Activated naive CD4-positive, alpha-beta T cell treated with anti-CD3 and anti-CD28 coated beads for 36 hours (primary cell): ENCODE results near the gene LDLRAD4. TPM values are rescaled to one million over a fixed set of nuclear protein-coding genes. Genes with fewer than 3 reads are reported as not detected.

Experiments
- CTCF ChIA-PET: fragments of 350-600 bp; sonication (Branson Sonifier 250); formaldehyde crosslinking; loops from one replicate; lab custom pipeline; 2021; ENCODE audit warnings: antibody characterized with exemption; lab: Charles Lee
- DNase-seq: peaks from one replicate; pipeline ENCODE4 v3.0.0-alpha.2; 2020
- H3K27ac Mint-ChIP-seq: one replicate; pipeline ENCODE4 v1.8.0; 2021; ENCODE audit warnings: mild to moderate bottlenecking, mixed read lengths
- H3K27me3 Mint-ChIP-seq: one replicate; pipeline ENCODE4 v1.8.0; 2021; ENCODE audit warnings: low read depth, mixed read lengths
- H3K36me3 Mint-ChIP-seq: one replicate; pipeline ENCODE4 v1.8.0; 2021; ENCODE audit warnings: low read depth, mixed read lengths
- H3K4me1 Mint-ChIP-seq: one replicate; pipeline ENCODE4 v1.8.0; 2021; ENCODE audit warnings: low read depth, mixed read lengths
- H3K4me3 Mint-ChIP-seq: one replicate; pipeline ENCODE4 v1.8.0; 2021; ENCODE audit warnings: mild to moderate bottlenecking, moderate library complexity, mixed read lengths
- H3K9me3 Mint-ChIP-seq: one replicate; pipeline ENCODE4 v1.8.0; 2021; ENCODE audit warnings: mixed read lengths
- intact Hi-C: fragments of 100-400 bp; cut with micrococcal nuclease; formaldehyde crosslinking; loops from one replicate; pipeline ENCODE4 v1.15.1; 2023
- total RNA-seq, 2 experiments: library from RNA; stranded (reverse); gene quantifications; one replicate each; pipeline ENCODE4 v1.2.3, GENCODE V29; 2021

LDLRAD4 gene
- 10 to 100 TPM; 19.4 to 21.3 TPM for total RNA-seq

DNA sequence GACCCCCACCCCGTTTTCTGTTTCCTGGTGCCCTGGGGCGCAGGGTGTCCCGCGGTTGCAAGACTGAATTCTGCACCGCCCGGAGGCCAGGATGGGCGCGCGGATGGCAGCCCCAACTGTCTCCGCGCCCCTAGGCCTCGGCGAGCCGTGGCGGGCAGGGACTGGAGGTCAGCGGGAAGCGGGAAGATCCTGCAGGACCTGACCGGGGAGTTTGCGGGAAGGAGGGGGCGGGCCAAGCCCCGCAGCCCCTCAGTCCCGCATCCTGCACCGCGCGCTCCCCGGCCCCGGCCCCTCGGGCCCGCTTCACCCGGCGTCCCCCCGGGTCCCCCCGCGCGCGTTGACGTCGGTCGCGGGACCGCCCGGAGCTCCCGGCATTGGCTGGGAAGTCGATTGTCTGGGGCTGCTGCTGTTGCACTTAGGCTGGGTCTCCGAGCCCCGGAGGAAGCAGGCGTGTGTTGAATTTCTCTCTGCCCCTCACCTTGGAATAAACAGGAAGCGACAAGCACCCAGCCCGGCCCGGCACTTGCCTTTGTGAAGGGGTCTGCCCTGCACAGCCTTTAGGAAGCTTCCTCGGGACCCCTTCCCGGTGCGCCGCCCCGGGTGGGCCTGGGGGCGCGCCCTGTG, at the start of gene LDLRAD4:
Gene LDLRAD4, plus strand, starts transcription at position 393 of the 624 bp plus-strand sequence.
- Mint-ChIP-seq H3K9me3 (no peaks in the 10 kb centered on the region), H3K4me3 (peak within 1 kb of the TSS; percentile 72), H3K4me1 (peaks cover 35% of the 10 kb centered on the region), H3K36me3 (no peaks in the 10 kb centered on the region), H3K27ac (no peak within 1 kb of the TSS), H3K27me3 (peaks cover 22% of the 10 kb centered on the region)
- peak; percentile 53 for DNase-seq
- CTCF ChIA-PET = interaction anchor here (0.7 to 3.4 kb wide), 5 partner anchors 48 to 342 kb away, joined by 3 to 15 read pairs (median 3); no protein-coding TSS in a partner anchor
- intact Hi-C loops = loop anchor here (5.0 kb wide), 1 partner anchor 94 kb away; no protein-coding TSS in a partner anchor

DNA sequence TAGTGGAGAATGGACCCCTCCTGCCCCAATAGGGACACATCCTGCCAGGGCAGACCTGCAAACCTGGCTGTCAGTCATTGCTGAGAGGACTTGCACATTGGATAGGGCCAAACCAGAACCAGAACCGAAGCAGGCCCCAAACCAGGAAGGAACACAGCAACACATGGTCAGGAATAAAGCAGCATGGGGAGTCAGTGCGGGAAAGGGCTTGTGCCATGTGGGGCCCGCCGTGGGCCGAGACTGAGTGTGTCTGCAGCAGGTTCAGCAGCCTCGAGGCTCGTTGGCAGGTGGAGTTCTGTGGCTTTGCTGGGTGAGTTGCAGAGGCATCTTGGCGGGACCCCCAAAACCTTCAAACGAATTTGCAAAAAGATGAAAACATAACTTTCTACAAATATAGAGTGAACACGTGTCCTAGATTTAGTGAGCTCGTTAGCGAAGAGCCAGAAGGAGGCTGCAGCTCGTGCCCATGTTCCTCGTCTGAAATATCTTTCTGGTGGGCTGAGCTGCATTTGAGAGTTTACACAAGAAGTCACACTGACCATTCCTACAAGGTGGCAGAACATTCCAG, 44.9 kb upstream of the LDLRAD4 start:
- CTCF ChIA-PET = interaction anchor here (2.2 kb wide), 1 partner anchor 14 kb away, joined by 8 read pairs; no protein-coding TSS in a partner anchor
- Mint-ChIP-seq H3K4me1 (peaks cover 12% of the 10 kb centered on the region), H3K9me3 (no peaks in the 10 kb centered on the region), H3K27ac (no peak overlapping the region), H3K36me3 (no peaks in the 10 kb centered on the region), H3K4me3 (no peak overlapping the region), H3K27me3 (no peaks in the 10 kb centered on the region)
- DNase-seq = no peak
- intact Hi-C loops = no loop called here

DNA sequence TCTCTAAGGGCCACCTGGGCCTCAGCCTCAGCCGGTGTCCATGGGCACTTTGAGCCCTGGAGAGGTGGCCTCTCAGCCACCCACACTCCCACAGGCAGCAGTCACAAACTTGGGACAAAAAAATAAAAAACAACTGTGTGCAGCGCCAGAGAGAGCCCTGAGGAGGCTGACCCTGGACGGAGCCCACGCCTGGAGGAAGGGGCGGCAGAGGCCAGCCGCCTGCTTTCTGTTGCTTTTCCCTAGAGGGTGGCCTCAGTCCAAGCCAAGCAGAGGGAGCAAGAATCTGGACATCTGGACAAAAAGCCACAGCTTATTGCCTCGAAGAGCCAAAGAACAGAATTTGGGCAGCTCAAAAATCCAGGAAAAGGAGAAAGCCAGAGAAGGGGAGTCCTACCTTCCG, 43.3 kb upstream of the LDLRAD4 start:
- Mint-ChIP-seq H3K9me3 (no peaks in the 10 kb centered on the region), H3K27me3 (no peaks in the 10 kb centered on the region), H3K36me3 (no peaks in the 10 kb centered on the region), H3K4me3 (no peak overlapping the region), H3K4me1 (peaks cover 12% of the 10 kb centered on the region), H3K27ac (no peak overlapping the region)
- intact Hi-C loops = loop anchor here (5.0 kb wide), 2 partner anchors 262 to 402 kb away; no protein-coding TSS in a partner anchor
- CTCF ChIA-PET = interaction anchor here (2.2 kb wide), 1 partner anchor 16 kb away, joined by 8 read pairs; no protein-coding TSS in a partner anchor
- DNase-seq = no peak

DNA sequence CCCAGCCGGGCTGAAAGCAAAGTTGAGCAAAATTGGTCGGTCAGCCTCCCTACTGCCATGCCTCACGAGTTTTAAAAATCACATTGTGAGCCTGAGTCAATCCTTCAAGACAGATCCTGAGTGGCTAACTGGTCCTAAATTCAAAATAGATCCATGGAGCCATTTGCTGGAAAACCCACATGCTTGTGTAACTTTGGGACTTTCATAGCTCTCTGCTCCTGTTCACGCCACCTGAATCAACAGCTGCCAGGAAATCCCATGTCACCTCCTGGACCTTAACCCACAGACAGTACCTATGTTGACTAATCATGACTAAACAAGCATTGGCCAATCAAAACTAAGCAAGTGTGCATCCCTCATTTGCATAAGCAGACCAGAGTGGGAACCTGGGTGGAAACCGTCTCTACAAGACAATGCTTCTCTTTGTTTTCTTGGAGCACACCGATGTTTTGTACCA, 42.8 kb upstream of the LDLRAD4 start:
- intact Hi-C loops = loop anchor here (2.0 to 5.0 kb wide), 3 partner anchors 41 to 402 kb away; no protein-coding TSS in a partner anchor
- CTCF ChIA-PET = no interaction called here
- no peaks in the 10 kb centered on the region for H3K27me3 Mint-ChIP-seq
- peak; percentile 72 for DNase-seq
- peaks cover 12% of the 10 kb centered on the region for H3K4me1 Mint-ChIP-seq
- no peaks in the 10 kb centered on the region for H3K9me3 Mint-ChIP-seq
- no peak overlapping the region for H3K4me3 Mint-ChIP-seq
- no peak overlapping the region for H3K27ac Mint-ChIP-seq
- H3K36me3 Mint-ChIP-seq = no peaks in the 10 kb centered on the region

DNA sequence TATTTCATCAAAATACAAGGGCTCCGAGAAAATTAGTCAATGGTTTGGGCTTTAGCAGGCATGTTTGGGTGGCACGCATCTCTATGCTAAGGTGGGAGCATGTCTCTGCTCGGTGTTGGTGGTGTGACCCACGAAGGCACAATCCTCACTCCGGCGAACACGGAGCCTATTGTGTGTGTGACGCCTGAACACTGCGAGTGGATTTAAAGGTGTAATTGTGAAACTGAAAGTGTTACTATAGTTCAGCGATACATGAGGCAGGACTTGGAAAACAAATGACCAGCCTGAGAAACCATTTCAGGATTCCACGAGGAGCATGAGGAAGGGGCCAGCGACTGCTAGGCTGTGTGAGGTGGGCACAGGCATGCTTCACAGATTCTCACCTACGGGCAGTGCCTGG, 41.7 kb upstream of the LDLRAD4 start:
- no peak overlapping the region for H3K4me3 Mint-ChIP-seq
- H3K27ac Mint-ChIP-seq = no peak overlapping the region
- CTCF ChIA-PET = interaction anchor here (2.2 kb wide), 1 partner anchor 17 kb away, joined by 7 read pairs; no protein-coding TSS in a partner anchor
- H3K27me3 Mint-ChIP-seq = peaks cover 4% of the 10 kb centered on the region
- intact Hi-C loops = loop anchor here (2.0 to 5.0 kb wide), 3 partner anchors 40 to 400 kb away; no protein-coding TSS in a partner anchor
- H3K4me1 Mint-ChIP-seq = peaks cover 12% of the 10 kb centered on the region
- H3K36me3 Mint-ChIP-seq = no peaks in the 10 kb centered on the region
- no peak for DNase-seq
- no peaks in the 10 kb centered on the region for H3K9me3 Mint-ChIP-seq

DNA sequence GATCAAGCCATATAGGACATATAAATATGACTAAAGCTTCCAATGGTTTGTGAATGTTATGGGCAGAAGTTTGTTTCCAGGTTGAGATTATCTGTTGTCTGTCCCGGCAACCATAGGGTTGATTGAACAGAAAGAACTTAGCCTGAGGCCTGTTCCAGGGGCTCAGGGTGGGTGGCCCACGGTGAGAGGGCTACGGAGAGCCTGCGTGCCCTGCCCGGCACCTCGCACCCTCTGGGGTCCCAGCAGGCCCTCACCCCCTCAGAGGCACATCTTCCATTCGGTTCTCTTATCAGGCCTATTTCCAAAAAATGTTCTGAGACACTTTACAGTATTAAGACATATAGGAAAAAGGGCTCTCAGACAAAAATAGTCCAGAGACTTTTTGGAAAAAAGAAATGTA, 40.4 kb upstream of the LDLRAD4 start:
- no peak overlapping the region for H3K4me3 Mint-ChIP-seq
- intact Hi-C loops = loop anchor here (5.0 kb wide), 2 partner anchors 259 to 399 kb away; no protein-coding TSS in a partner anchor
- no peak for DNase-seq

DNA sequence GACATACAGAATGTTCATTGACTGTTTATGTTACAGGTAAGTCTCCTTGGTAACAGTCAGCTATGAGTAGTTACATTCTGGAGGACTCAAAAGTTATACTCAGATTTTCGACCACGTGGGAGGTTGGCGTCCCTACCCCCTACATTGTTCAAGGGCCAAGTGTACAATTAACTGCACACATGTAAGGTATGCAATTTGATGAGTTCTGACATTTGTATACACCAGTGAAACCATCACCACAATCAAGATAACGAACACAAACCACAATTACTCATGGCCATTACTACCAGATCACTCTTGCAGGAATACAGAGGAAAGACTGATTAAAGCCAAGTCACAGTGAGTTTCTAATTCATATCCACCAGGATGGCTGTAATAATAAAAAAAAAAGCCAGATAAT, 39.6 kb upstream of the LDLRAD4 start:
- DNase-seq = no peak
- Mint-ChIP-seq H3K36me3 (no peaks in the 10 kb centered on the region), H3K27ac (no peak overlapping the region), H3K9me3 (no peaks in the 10 kb centered on the region), H3K4me3 (no peak overlapping the region), H3K27me3 (peaks cover 4% of the 10 kb centered on the region), H3K4me1 (peaks cover 12% of the 10 kb centered on the region)
- intact Hi-C loops = loop anchor here (5.0 kb wide), 2 partner anchors 258 to 398 kb away; no protein-coding TSS in a partner anchor
- CTCF ChIA-PET = interaction anchor here (1.7 to 2.2 kb wide), 2 partner anchors 19 to 37 kb away, joined by 5 to 7 read pairs; no protein-coding TSS in a partner anchor

More for the DNA sequence above, 40.4 kb upstream of the LDLRAD4 start:
- peaks cover 12% of the 10 kb centered on the region for H3K4me1 Mint-ChIP-seq
- CTCF ChIA-PET = interaction anchor here (2.2 kb wide), 1 partner anchor 19 kb away, joined by 7 read pairs; no protein-coding TSS in a partner anchor
- H3K27ac Mint-ChIP-seq = no peak overlapping the region
- no peaks in the 10 kb centered on the region for H3K36me3 Mint-ChIP-seq
- peaks cover 4% of the 10 kb centered on the region for H3K27me3 Mint-ChIP-seq
- no peaks in the 10 kb centered on the region for H3K9me3 Mint-ChIP-seq

DNA sequence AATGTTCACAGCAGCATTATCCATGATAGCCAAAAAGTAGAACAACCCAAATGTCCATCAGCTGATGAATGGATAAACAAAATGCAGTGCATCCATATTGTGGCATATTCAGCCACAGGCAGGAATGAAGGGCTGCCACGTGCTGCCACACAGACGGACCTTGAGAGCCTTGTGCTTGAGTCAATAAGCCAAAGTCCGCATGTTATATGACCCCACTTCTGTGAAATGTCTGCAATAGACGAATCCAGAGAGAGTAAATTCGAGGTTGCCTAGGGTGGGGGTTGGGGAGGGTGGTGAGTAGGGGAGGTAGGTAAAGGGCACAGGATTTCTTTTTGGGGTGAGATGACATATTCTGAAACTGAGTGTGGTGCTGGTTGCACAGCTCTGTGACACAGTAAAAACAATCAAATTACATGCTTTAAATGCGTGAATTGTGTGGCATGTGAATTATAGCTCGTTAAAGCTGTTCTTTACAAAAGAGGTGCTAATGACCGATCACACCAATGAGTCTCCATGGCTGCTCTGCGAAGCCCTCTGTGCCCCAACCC, 38.9 kb upstream of the LDLRAD4 start:
- CTCF ChIA-PET = interaction anchor here (1.7 kb wide), 2 partner anchors 20 to 36 kb away, joined by 5 to 19 read pairs; no protein-coding TSS in a partner anchor
- no peaks in the 10 kb centered on the region for H3K9me3 Mint-ChIP-seq
- H3K27me3 Mint-ChIP-seq = peaks cover 4% of the 10 kb centered on the region
- no peak overlapping the region for H3K4me3 Mint-ChIP-seq
- no peak for DNase-seq
- H3K36me3 Mint-ChIP-seq = no peaks in the 10 kb centered on the region
- intact Hi-C loops = loop anchor here (5.0 kb wide), 2 partner anchors 258 to 398 kb away; no protein-coding TSS in a partner anchor
- peaks cover 12% of the 10 kb centered on the region for H3K4me1 Mint-ChIP-seq
- H3K27ac Mint-ChIP-seq = no peak overlapping the region

DNA sequence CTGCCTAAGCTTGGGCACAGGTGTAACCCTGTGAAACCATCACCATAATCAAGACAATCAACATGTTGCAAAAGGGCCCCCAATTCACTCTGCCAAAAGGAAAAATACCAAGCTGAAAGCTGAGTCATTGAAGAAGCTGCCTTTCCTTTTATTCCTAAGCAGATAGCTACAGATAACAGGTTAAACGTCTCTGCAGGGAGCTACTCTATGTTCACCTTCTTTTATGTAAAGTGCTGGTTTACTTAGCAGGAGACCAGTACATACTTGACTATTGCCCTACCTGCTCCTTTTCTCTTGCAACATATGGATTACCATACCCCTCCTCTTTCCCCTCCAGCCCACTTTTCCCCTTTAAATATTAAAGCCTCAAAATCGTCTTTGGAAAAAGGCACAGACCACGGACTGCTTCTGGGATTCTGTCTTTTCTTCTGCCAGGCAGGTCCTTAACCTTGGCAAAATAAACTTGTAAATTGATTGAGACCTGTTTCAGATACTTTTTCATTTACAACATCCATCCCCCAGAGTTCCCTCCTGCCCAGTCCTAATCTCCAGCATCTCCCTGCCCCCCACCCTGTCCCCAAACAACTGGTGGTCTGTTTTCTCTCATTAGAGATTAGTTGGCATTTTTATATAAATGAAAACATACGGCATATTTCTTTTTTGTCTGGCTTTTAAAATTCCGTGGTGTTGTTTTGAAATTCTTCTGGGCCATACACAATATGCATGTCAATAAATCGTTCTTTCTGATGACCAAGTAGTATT, 37.8 kb upstream of the LDLRAD4 start:
- H3K27ac Mint-ChIP-seq = no peak overlapping the region
- no peak for DNase-seq
- H3K9me3 Mint-ChIP-seq = no peaks in the 10 kb centered on the region
- H3K27me3 Mint-ChIP-seq = peaks cover 4% of the 10 kb centered on the region
- intact Hi-C loops = no loop called here
- CTCF ChIA-PET = interaction anchor here (0.7 to 1.7 kb wide), 4 partner anchors 21 to 489 kb away, joined by 3 to 19 read pairs (median 4); no protein-coding TSS in a partner anchor
- no peaks in the 10 kb centered on the region for H3K36me3 Mint-ChIP-seq
- no peak overlapping the region for H3K4me3 Mint-ChIP-seq
- H3K4me1 Mint-ChIP-seq = peaks cover 6% of the 10 kb centered on the region

DNA sequence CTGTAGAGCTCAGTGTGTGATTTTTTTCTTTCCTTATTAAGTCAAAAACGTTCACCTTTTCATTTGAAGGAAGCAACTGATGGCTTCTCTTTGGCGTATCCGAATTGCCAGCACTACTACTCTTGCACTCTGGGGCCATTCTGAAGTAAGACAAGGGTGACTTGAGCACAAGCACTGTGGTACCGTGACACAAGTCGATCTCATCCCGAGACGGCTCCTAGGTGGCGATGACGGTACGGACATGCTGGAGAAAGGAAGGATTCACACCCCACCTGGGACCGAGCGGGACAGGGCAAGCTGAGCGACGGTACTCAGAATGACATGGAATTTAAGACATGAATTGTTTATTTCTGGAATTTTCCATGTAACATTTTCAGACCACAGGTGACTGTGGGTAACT, 36.8 kb upstream of the LDLRAD4 start:
- intact Hi-C loops = no loop called here
- CTCF ChIA-PET = no interaction called here
- H3K9me3 Mint-ChIP-seq = no peaks in the 10 kb centered on the region
- H3K4me3 Mint-ChIP-seq = no peak overlapping the region
- H3K27ac Mint-ChIP-seq = no peak overlapping the region
- peaks cover 4% of the 10 kb centered on the region for H3K27me3 Mint-ChIP-seq
- H3K36me3 Mint-ChIP-seq = no peaks in the 10 kb centered on the region
- no peaks in the 10 kb centered on the region for H3K4me1 Mint-ChIP-seq
- no peak for DNase-seq

DNA sequence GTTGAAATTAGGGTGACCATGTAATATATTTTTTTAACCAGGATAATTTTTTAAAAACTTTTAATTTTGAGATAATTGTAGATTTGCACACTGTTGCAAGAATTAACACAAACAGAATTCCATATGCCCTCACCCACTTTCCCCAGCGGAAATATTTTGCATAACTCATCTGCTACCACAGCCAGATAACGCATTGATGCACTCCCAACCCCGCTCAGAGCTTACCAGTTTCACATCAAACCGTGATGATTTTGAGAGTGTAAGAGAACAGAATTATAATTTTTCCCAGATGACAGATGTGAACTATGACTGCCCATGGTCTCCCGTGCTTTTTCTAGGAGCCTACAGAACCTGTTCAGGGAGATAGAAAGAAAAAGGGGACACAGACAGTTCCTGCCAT, 35.2 kb upstream of the LDLRAD4 start:
- intact Hi-C loops = no loop called here
- Mint-ChIP-seq H3K27ac (no peak overlapping the region), H3K4me3 (no peak overlapping the region), H3K4me1 (no peaks in the 10 kb centered on the region), H3K27me3 (peaks cover 4% of the 10 kb centered on the region), H3K9me3 (no peaks in the 10 kb centered on the region), H3K36me3 (no peaks in the 10 kb centered on the region)
- CTCF ChIA-PET = interaction anchor here (1.0 kb wide), 2 partner anchors 24 to 25 kb away, joined by 3 to 4 read pairs; no protein-coding TSS in a partner anchor
- DNase-seq = no peak
